Right lobe of liver (tissue), 6 donors: ENCODE measurements around the gene SMARCE1. TPM values are rescaled to one million over a fixed set of nuclear protein-coding genes. Genes with fewer than 3 reads are reported as not detected.
A peak's percentile ranks its signal among the peaks of the same experiment; 100 is the strongest.

Source experiments
- ATAC-seq, 4 donors: fragments of 200-7000 bp; cut with Tn5 transposase; one replicate each; pipeline ENCODE4 v1.9.1; 2020; ENCODE audit warnings: mild to moderate bottlenecking in 4 of 4, moderate library complexity in 4 of 4
- DNase-seq, 3 donors: peaks; one replicate each; pipeline ENCODE4 v3.0.0-alpha.2; 2020
- H3K27ac ChIP-seq, 3 donors: fragments of 200-600 bp; one replicate each; pipeline ENCODE4 v1.8.0; 2022
- H3K27me3 ChIP-seq, 2 donors: fragments of 200-600 bp; one replicate each; pipeline ENCODE4 v1.8.0; 2022
- H3K36me3 ChIP-seq, 4 donors: fragments of 200-600 bp; sonication (generic) in 1 of 4; one replicate each; pipeline versions ENCODE4 v1.5.1 to v1.8.0; 2017 to 2022; ENCODE audit warnings: control low read depth in 1 of 4
- H3K4me1 ChIP-seq, 4 donors: fragments of 200-600 bp; sonication (generic) in 1 of 4; one replicate each; pipeline versions ENCODE4 v1.5.1 to v1.8.0; 2017 to 2022; ENCODE audit warnings: control low read depth in 1 of 4
- H3K4me3 ChIP-seq, 3 donors: fragments of 200-600 bp; one replicate each; pipeline ENCODE4 v1.8.0; 2022
- H3K9me3 ChIP-seq, 4 donors: fragments of 200-600 bp; sonication (generic) in 1 of 4; one replicate each; pipeline versions ENCODE4 v1.5.1 to v1.8.0; 2017 to 2022; ENCODE audit warnings: control low read depth in 1 of 4
- CTCF ChIP-seq, 4 donors: fragments of 200-600 bp in 3 of 4; fragments of 450-650 bp in 1 of 4; IDR thresholded peaks; one replicate each; pipeline versions ENCODE4 v1.5.1 to v1.8.0; 2016 to 2022; ENCODE audit warnings: antibody characterized with exemption in 4 of 4, mild to moderate bottlenecking in 2 of 4
- POLR2A ChIP-seq: fragments of 450-650 bp; IDR thresholded peaks from one replicate; pipeline ENCODE4 v1.6.1; 2017; ENCODE audit warnings: antibody characterized with exemption, mild to moderate bottlenecking
- WGBS: methylation state at CpG from one replicate; pipeline ENCODE4 v1.1.6; 2018; ENCODE audit warnings: low coverage, low lambda C conversion rate; ENCODE audit not compliant: insufficient coverage; ENCODE audit errors: missing lambda C conversion rate; 5-methylcytosine and 5-hydroxymethylcytosine counted together
- intact Hi-C, 2 donors: fragments of 100-400 bp; cut with DNase I; formaldehyde crosslinking; loops; one replicate each; pipeline versions ENCODE4 v1.11.2 to v1.14.1; 2022
- total RNA-seq, 6 experiments: library from RNA; depleted of rRNA in 2 of 6; stranded (reverse); fragments of >200 nt in 2 of 6; fragmentation: NEBNext Ultra II Directional in 3 of 6; extraction: Animal tissue kit (Norgen Biotek cat#: 25700) in 3 of 6; gene quantifications; one replicate each; pipeline versions ENCODE4 v1.1.0 to v1.2.4, GENCODE V29; 2016 to 2023
- donor health status: DM: no; HTN: yes; CAD: no.
- donor health status: DM: no; HTN: no; CAD: no.
- donor health status: DM: no; HTN: no; CAD: no.
- donor health status: DM: no; HTN: yes; CAD: no.
- donor health status: DM: no; HTN: yes; CAD: no.

The SMARCE1 gene
- total RNA-seq, 6 experiments from 2014 or later, result 28.8 to 47.1 (median 33.5) TPM

- no peak for DNase-seq
- ATAC-seq, result no peak
- 63% methylated on average over 4 of the region's 5 CpGs for WGBS
- Histone ChIP-seq H3K27me3 (no peaks in the 10 kb centered on the region), H3K27ac (no peak overlapping the region), H3K9me3 (no peaks in the 10 kb centered on the region), H3K36me3 (peaks cover 0 to 3% (median 0%) of the 10 kb centered on the region in 4 donors), H3K4me3 (no peak overlapping the region), H3K4me1 (peaks cover 0 to 5% (median 1%) of the 10 kb centered on the region in 4 donors)
- TF ChIP-seq POLR2A, result no peak
- no peak for TF ChIP-seq CTCF (IDR thresholded peaks at IDR 0.05)
- intact Hi-C loops, result no loop called here
These were observed 4.3 kb upstream of the SMARCE1 start for GRCh38 chr17:40651939-40652338.

- intact Hi-C loops, result no loop called here
- peak; percentile 61 to 68 (median 66) for ATAC-seq
- TF ChIP-seq CTCF (IDR thresholded peaks at IDR 0.05) (no peak), POLR2A (no peak)
- 9% methylated on average over 12 of the region's 28 CpGs for WGBS
- Histone ChIP-seq H3K36me3 (peaks cover 0 to 12% (median 0%) of the 10 kb centered on the region in 4 donors), H3K27ac (peak overlapping the region; percentile 97 to 99 (median 97)), H3K27me3 (no peaks in the 10 kb centered on the region), H3K4me1 (peaks cover 0 to 18% (median 1%) of the 10 kb centered on the region in 4 donors), H3K9me3 (no peaks in the 10 kb centered on the region), H3K4me3 (peak overlapping the region; percentile 67 to 80 (median 77))
- DNase-seq, result peak in 1 of 3 donors; percentile 55
These were observed 858 bp upstream of the SMARCE1 start for GRCh38 chr17:40648384-40648968.

GRCh38 chr17:40646791-40647623 is 611 bp downstream of the SMARCE1 start:
- WGBS, result 8% methylated on average over 12 of the region's 18 CpGs
- ATAC-seq (peak; percentile 16 to 32 (median 26)), DNase-seq (no peak)
- no peaks in the 10 kb centered on the region for H3K9me3 ChIP-seq
- H3K27ac ChIP-seq, result peak overlapping the region; percentile 97 to 99 (median 97)
- H3K27me3 ChIP-seq, result no peaks in the 10 kb centered on the region
- H3K4me1 ChIP-seq, result peaks cover 0 to 18% (median 1%) of the 10 kb centered on the region in 4 donors
- intact Hi-C loops, result no loop called here
- TF ChIP-seq CTCF (IDR thresholded peaks at IDR 0.05) (no peak), POLR2A (no peak)
- H3K4me3 ChIP-seq, result peak overlapping the region; percentile 67 to 80 (median 77)
- H3K36me3 ChIP-seq, result peaks cover 0 to 26% (median 2%) of the 10 kb centered on the region in 4 donors

GRCh38 chr17:40645943-40646342 is 1.7 kb downstream of the SMARCE1 start:
- H3K27me3 ChIP-seq, result no peaks in the 10 kb centered on the region
- peaks cover 0 to 18% (median 1%) of the 10 kb centered on the region in 4 donors for H3K4me1 ChIP-seq
- 40% methylated on average over 2 of the region's 2 CpGs for WGBS
- H3K36me3 ChIP-seq, result peaks cover 0 to 36% (median 7%) of the 10 kb centered on the region in 4 donors
- H3K4me3 ChIP-seq, result no peak overlapping the region
- no peak for TF ChIP-seq POLR2A
- TF ChIP-seq CTCF (IDR thresholded peaks at IDR 0.05), result no peak
- H3K27ac ChIP-seq, result no peak overlapping the region
- ATAC-seq (no peak), DNase-seq (no peak)
- no peaks in the 10 kb centered on the region for H3K9me3 ChIP-seq
- intact Hi-C loops, result no loop called here
